K562 (cell line): ENCODE data around the gene NFXL1. TPM values are rescaled to one million over a fixed set of nuclear protein-coding genes. Genes with fewer than 3 reads are reported as not detected.

Experiments
- ATAC-seq: fragments of 200-7000 bp; cut with Tn5 transposase; 3 replicates; pipeline ENCODE4 v1.9.1; 2020; ENCODE audit warnings: moderate library complexity
- BruUV-seq: library from RNA; stranded (reverse); fragments of 400-500 nt; replicated peaks from 2 replicates; lab custom pipeline; 2021; lab: Mats Ljungman, UMichigan
- CTCF ChIA-PET: fragments of 300-600 bp; formaldehyde crosslinking; extraction: SDS; loops from one replicate; lab custom pipeline; 2021; ENCODE audit warnings: low intra/inter-chr PET ratio; lab: Yijun Ruan, JAX
- POLR2A ChIA-PET: fragments of 300-600, 350-650 bp; sonication (Branson Sonifier 250); formaldehyde crosslinking; extraction: SDS; loops from one replicate; lab custom pipeline; 2021; ENCODE audit warnings: antibody characterized with exemption, inconsistent platforms; lab: Yijun Ruan, JAX
- DNase-seq, 4 experiments: peaks; one replicate each; pipeline versions ENCODE4 v3.0.0 to v3.0.0-alpha.2; 2011 to 2018; ENCODE audit warnings: low spot score in 3 of 4, mixed read lengths in 3 of 4; ENCODE audit errors: extremely low read depth in 1 of 4
- FAIRE-seq: peaks from 2 replicates; lab custom pipeline; 2011; peaks lifted over from hg19 to GRCh38; lab: Jason Lieb, UNC
- H2AFZ ChIP-seq: 2 replicates; pipeline ENCODE4 v1.6.0; 2011; ENCODE audit warnings: low read depth, low read length, control low read depth, inconsistent platforms
- H3K27ac ChIP-seq: fragments of 200-600 bp; 3 replicates; pipeline ENCODE4 v1.8.0; 2011; ENCODE audit warnings: low read depth, mild to moderate bottlenecking, control low read depth, inconsistent platforms, low read length, moderate library complexity, mixed read lengths; ENCODE audit errors: extremely low read depth
- H3K27me3 ChIP-seq, 2 experiments: fragments of 300-600 bp in 1 of 2; 2 replicates in 1 of 2; 3 replicates in 1 of 2; pipeline versions ENCODE4 v1.6.0 to v1.8.0; 2011; ENCODE audit warnings: inconsistent platforms in 2 of 2, low read length in 2 of 2, mild to moderate bottlenecking in 1 of 2, mixed read lengths in 1 of 2, moderate library complexity in 1 of 2; ENCODE audit not compliant: control insufficient read depth in 2 of 2, insufficient read depth in 2 of 2
- H3K36me3 ChIP-seq: fragments of 300-600 bp; 3 replicates; pipeline ENCODE4 v1.8.0; 2011; ENCODE audit warnings: mild to moderate bottlenecking, low read length, inconsistent platforms; ENCODE audit not compliant: control insufficient read depth, insufficient read depth
- H3K4me1 ChIP-seq, 2 experiments: fragments of 200-600 bp in 1 of 2; replicated peaks in 1 of 2; 2 replicates in 1 of 2; 3 replicates in 1 of 2; pipeline versions ENCODE4 v1.5.1 to v1.8.0; 2011; ENCODE audit warnings: inconsistent platforms in 2 of 2, low read length in 2 of 2, mild to moderate bottlenecking in 1 of 2, mixed read lengths in 1 of 2, moderate library complexity in 1 of 2; ENCODE audit not compliant: control insufficient read depth in 2 of 2, insufficient read depth in 2 of 2
- H3K4me2 ChIP-seq: 2 replicates; pipeline ENCODE4 v1.6.1; 2011; ENCODE audit warnings: low read length, control low read depth, inconsistent platforms, mixed read lengths; ENCODE audit not compliant: insufficient read depth
- H3K4me3 ChIP-seq: fragments of 200-600 bp; sonication (generic), shearing (Covaris generic); 2 replicates; pipeline ENCODE4 v1.5.1; 2016; ENCODE audit warnings: control low read depth, inconsistent platforms
- H3K79me2 ChIP-seq: fragments of 200-600 bp; 3 replicates; pipeline ENCODE4 v1.8.0; 2011; ENCODE audit warnings: low read length, inconsistent platforms; ENCODE audit not compliant: control insufficient read depth, insufficient read depth
- H3K9ac ChIP-seq, 2 experiments: 2 replicates each; pipeline versions ENCODE4 v1.6.0 to v1.6.1; 2011; ENCODE audit warnings: low read depth in 2 of 2, low read length in 2 of 2, control low read depth in 1 of 2, inconsistent platforms in 1 of 2, mild to moderate bottlenecking in 1 of 2, mixed read lengths in 1 of 2; ENCODE audit not compliant: insufficient read depth in 1 of 2
- H3K9me1 ChIP-seq: one replicate; pipeline ENCODE4 v1.6.0; 2011; ENCODE audit warnings: inconsistent platforms, mild to moderate bottlenecking, low read length, moderate library complexity; ENCODE audit not compliant: control insufficient read depth, insufficient read depth
- H3K9me3 ChIP-seq: replicated peaks from 2 replicates; pipeline ENCODE4 v1.5.1; 2011; ENCODE audit warnings: low read depth, low read length, inconsistent platforms; ENCODE audit not compliant: control insufficient read depth, insufficient read depth
- H4K20me1 ChIP-seq: replicated peaks from 2 replicates; pipeline ENCODE4 v1.6.1; 2011; ENCODE audit warnings: low read length, inconsistent platforms, mixed read lengths; ENCODE audit not compliant: control insufficient read depth, insufficient read depth
- HCFC1 ChIP-seq: IDR thresholded peaks from 2 replicates; pipeline ENCODE4 v1.6.1; 2012; ENCODE audit warnings: low read depth, low read length, improper control_type of control experiment
- SIX5 ChIP-seq, 2 experiments: IDR thresholded peaks; 2 replicates each; pipeline ENCODE4 v1.6.1; 2011; ENCODE audit warnings: low read length in 2 of 2, borderline replicate concordance in 1 of 2, low read depth in 1 of 2, mild to moderate bottlenecking in 1 of 2, moderate library complexity in 1 of 2; ENCODE audit not compliant: insufficient read depth in 1 of 2
- SNAPC5 ChIP-seq: fragments of 250-450 bp; sonication (Bioruptor Pico); IDR thresholded peaks from 2 replicates; pipeline ENCODE4 v1.8.0; 2021; ENCODE audit warnings: moderate library complexity, mild to moderate bottlenecking, inconsistent platforms
- ZC3H8 ChIP-seq: fragments of 450-650 bp; IDR thresholded peaks from 2 replicates; pipeline ENCODE4 v1.6.1; 2017
- ZNF311 ChIP-seq: fragments of 250-450 bp; sonication (Bioruptor Pico); IDR thresholded peaks from 2 replicates; pipeline ENCODE4 v1.4.0; 2020; ENCODE audit warnings: mild to moderate bottlenecking, moderate library complexity
- WGBS: fragments of 100-300 bp; shearing (Covaris generic); methylation state at CpG from one replicate; pipeline ENCODE4 v1.1.6; 2016; ENCODE audit warnings: low coverage, mixed read lengths; ENCODE audit not compliant: insufficient coverage; ENCODE audit errors: missing lambda C conversion rate; 5-methylcytosine and 5-hydroxymethylcytosine counted together
- in situ Hi-C: fragments of 300-500 bp; cut with MboI; formaldehyde crosslinking; loops from 4 replicates; pipeline ENCODE4 v1.15.0; 2018; ENCODE audit warnings: inconsistent platforms, mixed read lengths
- intact Hi-C: fragments of 100-400 bp; cut with micrococcal nuclease; formaldehyde crosslinking; loops from 2 replicates; pipeline ENCODE4 v1.14.2; 2022
- polyA plus RNA-seq, 8 experiments: library from polyadenylated mRNA; depleted of rRNA in 4 of 8; stranded (reverse) in 5 of 8; unstranded in 3 of 8; fragments of >200 nt; fragmentation: Nextera tagmentation in 2 of 8; fragmentation: Illumina TruSeq in 1 of 8; extraction: Ambion mirVana in 2 of 8; extraction: Trizol in 1 of 8; gene quantifications; 2 replicates each; pipeline versions ENCODE4 v1.2.1 to v1.2.3, GENCODE V29; 2011 to 2014; ENCODE audit warnings: inconsistent platforms in 1 of 8, missing spikeins in 1 of 8
- total RNA-seq, 7 experiments: library from RNA; depleted of rRNA in 6 of 7; stranded (reverse); fragments of >200 nt in 6 of 7; fragmentation: Illumina TruSeq in 2 of 7; extraction: Trizol in 2 of 7; gene quantifications; 2 replicates each; pipeline versions ENCODE4 v1.2.1 to v1.2.3, GENCODE V29; 2011 to 2021; ENCODE audit warnings: low replicate concordance in 1 of 7
- TF ChIP-seq, protein P1 (sequence below): fragments of 250-450 bp; sonication (Bioruptor Pico); IDR thresholded peaks from 2 replicates; pipeline ENCODE4 v1.5.0; 2022; ENCODE audit warnings: mild to moderate bottlenecking
- TF ChIP-seq, protein P2 (sequence below): fragments of 450-650 bp; IDR thresholded peaks from 2 replicates; pipeline ENCODE4 v1.6.1; 2018; ENCODE audit warnings: mild to moderate bottlenecking, low read depth; ENCODE audit not compliant: partially characterized antibody

The NFXL1 gene
- total and polyA plus RNA-seq, 9 of the 15 experiments (the other 6 are each of a cell fraction or from before 2014, with no cell fraction given): 7.5 to 27.0 (median 10.6) TPM

GRCh38 chr4:47876784-47877546 is 37.4 kb downstream of the NFXL1 start:
- no peaks in the 10 kb centered on the region for H3K27me3 ChIP-seq
- WGBS: 96% methylated on average over 3 of the region's 3 CpGs
- H3K9me1 ChIP-seq: no peaks in the 10 kb centered on the region
- H3K4me1 ChIP-seq: no peaks in the 10 kb centered on the region
- CTCF ChIA-PET: no interaction called here
- TF ChIP-seq SNAPC5 (CRISPR knock-in tag) (no peak), ZNF311 (CRISPR knock-in tag) (no peak), SIX5 (IDR thresholded peaks at IDR 0.05; ENCODE audit: borderline replicate concordance in 1 of 2, insufficient read depth in 1 of 2, low read depth in 1 of 2, low read length in 2 of 2) (no peak), ZC3H8 (no peak), HCFC1 (no peak)
- TF ChIP-seq, protein P1, sequence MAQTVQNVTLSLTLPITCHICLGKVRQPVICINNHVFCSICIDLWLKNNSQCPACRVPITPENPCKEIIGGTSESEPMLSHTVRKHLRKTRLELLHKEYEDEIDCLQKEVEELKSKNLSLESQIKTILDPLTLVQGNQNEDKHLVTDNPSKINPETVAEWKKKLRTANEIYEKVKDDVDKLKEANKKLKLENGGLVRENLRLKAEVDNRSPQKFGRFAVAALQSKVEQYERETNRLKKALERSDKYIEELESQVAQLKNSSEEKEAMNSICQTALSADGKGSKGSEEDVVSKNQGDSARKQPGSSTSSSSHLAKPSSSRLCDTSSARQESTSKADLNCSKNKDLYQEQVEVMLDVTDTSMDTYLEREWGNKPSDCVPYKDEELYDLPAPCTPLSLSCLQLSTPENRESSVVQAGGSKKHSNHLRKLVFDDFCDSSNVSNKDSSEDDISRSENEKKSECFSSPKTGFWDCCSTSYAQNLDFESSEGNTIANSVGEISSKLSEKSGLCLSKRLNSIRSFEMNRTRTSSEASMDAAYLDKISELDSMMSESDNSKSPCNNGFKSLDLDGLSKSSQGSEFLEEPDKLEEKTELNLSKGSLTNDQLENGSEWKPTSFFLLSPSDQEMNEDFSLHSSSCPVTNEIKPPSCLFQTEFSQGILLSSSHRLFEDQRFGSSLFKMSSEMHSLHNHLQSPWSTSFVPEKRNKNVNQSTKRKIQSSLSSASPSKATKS (CRISPR knock-in tag): no peak
- TF ChIP-seq, protein P2, sequence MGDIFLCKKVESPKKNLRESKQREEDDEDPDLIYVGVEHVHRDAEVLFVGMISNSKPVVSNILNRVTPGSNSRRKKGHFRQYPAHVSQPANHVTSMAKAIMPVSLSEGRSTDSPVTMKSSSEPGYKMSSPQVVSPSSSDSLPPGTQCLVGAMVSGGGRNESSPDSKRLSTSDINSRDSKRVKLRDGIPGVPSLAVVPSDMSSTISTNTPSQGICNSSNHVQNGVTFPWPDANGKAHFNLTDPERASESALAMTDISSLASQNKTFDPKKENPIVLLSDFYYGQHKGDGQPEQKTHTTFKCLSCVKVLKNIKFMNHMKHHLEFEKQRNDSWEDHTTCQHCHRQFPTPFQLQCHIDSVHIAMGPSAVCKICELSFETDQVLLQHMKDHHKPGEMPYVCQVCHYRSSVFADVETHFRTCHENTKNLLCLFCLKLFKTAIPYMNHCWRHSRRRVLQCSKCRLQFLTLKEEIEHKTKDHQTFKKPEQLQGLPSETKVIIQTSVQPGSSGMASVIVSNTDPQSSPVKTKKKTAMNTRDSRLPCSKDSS: no peak
- TF ChIP-seq, all 486 proteins: peak for 0
- H4K20me1 ChIP-seq: no peaks in the 10 kb centered on the region
- H3K4me3 ChIP-seq: no peak overlapping the region
- no peak for FAIRE-seq
- H3K36me3 ChIP-seq: peaks cover 80% of the 10 kb centered on the region
- intact Hi-C loops (no loop called here), in situ Hi-C loops (no loop called here)
- POLR2A ChIA-PET: no interaction called here
- H3K4me2 ChIP-seq: no peak overlapping the region
- H3K9me3 ChIP-seq: 0 out of 2 replicates have a peak, but pooled peaks cover 2% of the 10 kb centered on the region
- H3K79me2 ChIP-seq: no peaks in the 10 kb centered on the region
- DNase-seq: no peak
- H2AFZ ChIP-seq: no peak overlapping the region
- H3K27ac ChIP-seq: no peak overlapping the region
- ATAC-seq: no peak
- H3K9ac ChIP-seq: no peak overlapping the region
- BruUV-seq: no TSS peak
